HEK293 (cell line): ENCODE data around the gene ASGR2.

ENCODE experiments used
- HOXA7 ChIP-seq: sonication (generic); formaldehyde crosslinking; IDR thresholded peaks from 2 replicates; pipeline ENCODE4 v1.8.1; 2022; ENCODE audit warnings: missing genetic modification reagents, borderline replicate concordance
- HOXD13 ChIP-seq: sonication (generic); formaldehyde crosslinking; IDR thresholded peaks from 2 replicates; pipeline ENCODE4 v1.8.0; 2022; ENCODE audit warnings: missing genetic modification reagents, borderline replicate concordance
- PATZ1 ChIP-seq: fragments of 450-650 bp; formaldehyde crosslinking; IDR thresholded peaks from 2 replicates; pipeline ENCODE4 v1.5.1; 2016; ENCODE audit warnings: missing biosample characterization, missing genetic modification characterization
- SP2 ChIP-seq: fragments of 450-650 bp; formaldehyde crosslinking; IDR thresholded peaks from 2 replicates; pipeline ENCODE4 v1.5.1; 2016; ENCODE audit warnings: missing biosample characterization, missing genetic modification characterization
- ZNF140 ChIP-seq: fragments of 450-650 bp; formaldehyde crosslinking; IDR thresholded peaks from 2 replicates; pipeline ENCODE4 v1.5.1; 2016; ENCODE audit warnings: missing biosample characterization, missing genetic modification characterization
- ZNF274 ChIP-seq, 2 experiments: fragments of 200-500 bp in 1 of 2; fragments of 450-650 bp in 1 of 2; sonication (Bioruptor generic) in 1 of 2; formaldehyde crosslinking in 1 of 2; IDR thresholded peaks; 2 replicates each; pipeline versions ENCODE4 v1.5.1 to v1.6.1; 2014 to 2016; ENCODE audit warnings: borderline replicate concordance in 1 of 2, inconsistent platforms in 1 of 2, low read length in 1 of 2, missing biosample characterization in 1 of 2, missing genetic modification characterization in 1 of 2
- ZNF792 ChIP-seq: fragments of 450-650 bp; formaldehyde crosslinking; IDR thresholded peaks from 2 replicates; pipeline ENCODE4 v1.5.1; 2016; ENCODE audit warnings: missing biosample characterization, missing genetic modification characterization
- TF ChIP-seq, protein P1 (sequence below): fragments of 450-650 bp; formaldehyde crosslinking; IDR thresholded peaks from 2 replicates; pipeline ENCODE4 v1.5.1; 2016; ENCODE audit warnings: missing biosample characterization, missing genetic modification characterization

DNA sequence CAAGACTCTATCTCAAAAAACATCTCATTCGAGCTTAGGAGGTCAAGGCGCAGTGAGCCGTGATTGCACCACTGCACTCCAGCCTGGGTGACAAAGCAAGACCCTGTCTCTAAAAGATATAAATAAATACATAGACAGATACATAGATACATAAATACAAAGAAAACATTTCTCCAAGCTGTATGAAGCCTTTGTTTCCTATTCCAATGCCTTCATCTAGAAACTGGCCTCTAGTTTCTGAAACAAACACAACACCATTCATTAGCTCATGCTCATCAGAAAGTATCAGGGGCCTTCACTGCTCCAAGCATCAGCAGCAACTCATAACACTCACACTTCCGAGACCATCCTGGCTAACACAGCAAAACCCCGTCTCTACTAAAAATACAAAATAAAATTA, 10.3 kb upstream of the ASGR2 start:
- TF ChIP-seq, protein P1, sequence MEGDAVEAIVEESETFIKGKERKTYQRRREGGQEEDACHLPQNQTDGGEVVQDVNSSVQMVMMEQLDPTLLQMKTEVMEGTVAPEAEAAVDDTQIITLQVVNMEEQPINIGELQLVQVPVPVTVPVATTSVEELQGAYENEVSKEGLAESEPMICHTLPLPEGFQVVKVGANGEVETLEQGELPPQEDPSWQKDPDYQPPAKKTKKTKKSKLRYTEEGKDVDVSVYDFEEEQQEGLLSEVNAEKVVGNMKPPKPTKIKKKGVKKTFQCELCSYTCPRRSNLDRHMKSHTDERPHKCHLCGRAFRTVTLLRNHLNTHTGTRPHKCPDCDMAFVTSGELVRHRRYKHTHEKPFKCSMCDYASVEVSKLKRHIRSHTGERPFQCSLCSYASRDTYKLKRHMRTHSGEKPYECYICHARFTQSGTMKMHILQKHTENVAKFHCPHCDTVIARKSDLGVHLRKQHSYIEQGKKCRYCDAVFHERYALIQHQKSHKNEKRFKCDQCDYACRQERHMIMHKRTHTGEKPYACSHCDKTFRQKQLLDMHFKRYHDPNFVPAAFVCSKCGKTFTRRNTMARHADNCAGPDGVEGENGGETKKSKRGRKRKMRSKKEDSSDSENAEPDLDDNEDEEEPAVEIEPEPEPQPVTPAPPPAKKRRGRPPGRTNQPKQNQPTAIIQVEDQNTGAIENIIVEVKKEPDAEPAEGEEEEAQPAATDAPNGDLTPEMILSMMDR (tag by site-specific recombination) = no peak
- no peak for TF ChIP-seq ZNF274 (IDR thresholded peaks at IDR 0.05; ENCODE audit: low read length)
- TF ChIP-seq ZNF274 (tag by site-specific recombination; IDR thresholded peaks at IDR 0.05; ENCODE audit: borderline replicate concordance) = no peak
- no peak for TF ChIP-seq ZNF792 (tag by site-specific recombination)
- no peak for TF ChIP-seq HOXD13 (CRISPR knock-in tag)
- TF ChIP-seq ZNF140 (tag by site-specific recombination) = no peak
- TF ChIP-seq PATZ1 (tag by site-specific recombination) = no peak
- no peak for TF ChIP-seq SP2 (tag by site-specific recombination)
- no peak for TF ChIP-seq HOXA7 (CRISPR knock-in tag)
